ENCODE data around the gene SH3PXD2A. TPM values are rescaled to one million over a fixed set of nuclear protein-coding genes. Genes with fewer than 3 reads are reported as not detected.
A peak's percentile ranks its signal among the peaks of the same experiment; 100 is the strongest.
"Not testable (repeated sequence)": the region's sequence is repeated elsewhere in the genome, so short reads cannot be mapped to it uniquely, and the experiment has no call there.

Gene SH3PXD2A
- total RNA-seq, 1 donor from 2014 or later = 8.2 TPM

DNA sequence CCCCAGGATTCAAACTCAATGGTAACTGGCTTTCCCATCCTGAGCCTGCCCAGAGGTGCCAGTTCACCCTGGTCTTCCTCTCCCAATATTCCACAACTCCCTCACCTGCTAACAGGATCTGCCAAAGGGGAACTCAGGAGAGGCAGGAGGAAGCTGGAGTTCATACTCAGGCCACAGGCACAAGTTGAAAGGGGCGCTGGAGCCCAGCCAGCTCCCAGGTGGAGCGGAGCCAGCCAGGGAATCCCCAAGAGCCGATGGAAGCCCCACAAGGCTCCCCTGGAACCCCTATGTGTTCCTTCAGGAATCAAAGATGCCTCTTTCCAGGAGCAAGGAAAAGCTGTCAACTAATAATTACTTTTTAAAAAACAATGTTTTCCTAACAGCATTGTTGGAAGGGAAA, 63.5 kb downstream of the SH3PXD2A start:
- no peak for DNase-seq (ENCODE audit: low read depth)

DNA sequence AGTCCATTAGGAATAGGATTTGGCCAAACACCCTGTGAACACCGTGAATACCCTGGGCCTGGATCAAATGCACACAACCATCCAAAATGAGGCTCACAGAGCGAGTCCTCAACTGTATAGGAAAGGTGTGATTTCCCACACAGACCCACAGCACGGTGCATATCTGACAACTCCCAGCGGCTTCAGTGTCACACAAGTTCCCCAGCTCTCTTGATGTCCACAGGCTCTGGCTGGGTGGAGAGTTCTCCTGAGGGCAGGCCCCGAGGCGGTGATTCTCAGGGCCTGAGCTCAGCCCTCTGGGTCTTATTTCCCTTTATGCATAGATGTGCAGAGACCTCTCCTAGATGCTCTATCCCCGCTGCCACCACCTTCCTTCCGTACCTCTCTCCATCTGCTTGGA, 64.1 kb downstream of the SH3PXD2A start:
- DNase-seq (ENCODE audit: low read depth) = no peak

- no peak for DNase-seq (ENCODE audit: low read depth)
These were observed 64.8 kb downstream of the SH3PXD2A start for GRCh38 chr10:103790580-103790979.

- DNase-seq (ENCODE audit: low read depth) = peak; percentile 47
These were observed 65.6 kb downstream of the SH3PXD2A start for GRCh38 chr10:103789771-103790201.

- DNase-seq (ENCODE audit: low read depth) = no peak
These were observed 66.2 kb downstream of the SH3PXD2A start for GRCh38 chr10:103789161-103789560.

DNA sequence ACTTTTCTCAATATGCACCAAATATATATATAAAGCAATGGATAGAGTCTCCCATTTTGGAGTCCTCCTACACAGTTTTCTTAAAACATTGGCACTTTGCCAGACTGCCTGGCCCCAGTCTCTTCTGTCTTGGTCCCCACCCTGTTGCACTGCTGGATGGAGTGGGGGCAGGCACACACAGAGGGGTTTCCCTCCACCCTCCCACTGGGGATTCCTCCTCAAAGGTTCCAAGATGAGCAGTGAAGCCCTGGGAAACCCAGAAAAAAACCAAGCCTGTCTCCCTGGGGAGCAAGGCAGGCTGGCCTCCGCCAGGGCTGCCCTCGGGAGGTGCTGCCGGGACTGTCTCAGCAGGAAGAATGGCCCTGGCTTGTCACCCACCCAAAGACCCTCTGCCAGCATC, 68.0 kb downstream of the SH3PXD2A start:
- DNase-seq (ENCODE audit: low read depth) = no peak

- DNase-seq (ENCODE audit: low read depth) = no peak
These were observed 69.4 kb downstream of the SH3PXD2A start for GRCh38 chr10:103786020-103786419.

DNA sequence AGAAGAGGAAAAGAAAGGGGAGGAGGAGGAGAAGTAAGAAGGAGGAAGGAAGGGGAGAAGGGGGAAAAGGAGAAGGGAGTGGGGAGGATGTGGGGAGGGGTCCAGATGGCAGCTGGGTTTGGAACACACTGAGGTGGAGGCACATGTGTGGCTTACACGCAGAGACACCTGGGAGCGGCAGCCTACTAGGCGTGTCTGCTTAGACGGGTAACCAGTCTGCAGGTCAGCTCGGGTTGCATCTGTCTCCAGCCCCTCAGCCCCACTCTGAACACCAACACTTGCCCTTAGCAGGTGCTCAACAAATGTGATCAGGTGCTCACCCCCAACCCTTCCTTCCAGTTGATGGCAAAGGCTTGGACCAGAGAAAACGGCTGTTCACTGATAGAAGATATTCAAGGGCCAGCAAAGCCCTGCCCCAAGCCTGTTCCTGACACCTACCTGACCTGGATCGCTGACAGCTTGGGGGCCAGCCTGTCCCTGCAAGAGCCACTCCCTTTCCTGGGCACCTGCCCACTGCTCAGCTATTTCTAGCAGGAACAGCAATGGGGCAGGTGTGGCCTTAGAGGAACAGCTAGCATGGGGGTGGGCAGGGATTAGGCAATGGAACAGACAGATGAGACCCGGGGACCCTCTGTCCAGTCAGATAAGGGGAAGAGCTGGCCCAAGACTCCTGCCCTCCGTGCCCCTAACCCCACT, 70.5 kb downstream of the SH3PXD2A start:
- DNase-seq (ENCODE audit: low read depth) = no peak

- DNase-seq (ENCODE audit: low read depth) = no peak
These were observed 71.3 kb downstream of the SH3PXD2A start for GRCh38 chr10:103784089-103784488.

- no peak for DNase-seq (ENCODE audit: low read depth)
These were observed 71.7 kb downstream of the SH3PXD2A start for GRCh38 chr10:103783681-103784080.

GRCh38 chr10:103781329-103782061, 73.9 kb downstream of the SH3PXD2A start:
- DNase-seq (ENCODE audit: low read depth) = peak; percentile 99

DNA sequence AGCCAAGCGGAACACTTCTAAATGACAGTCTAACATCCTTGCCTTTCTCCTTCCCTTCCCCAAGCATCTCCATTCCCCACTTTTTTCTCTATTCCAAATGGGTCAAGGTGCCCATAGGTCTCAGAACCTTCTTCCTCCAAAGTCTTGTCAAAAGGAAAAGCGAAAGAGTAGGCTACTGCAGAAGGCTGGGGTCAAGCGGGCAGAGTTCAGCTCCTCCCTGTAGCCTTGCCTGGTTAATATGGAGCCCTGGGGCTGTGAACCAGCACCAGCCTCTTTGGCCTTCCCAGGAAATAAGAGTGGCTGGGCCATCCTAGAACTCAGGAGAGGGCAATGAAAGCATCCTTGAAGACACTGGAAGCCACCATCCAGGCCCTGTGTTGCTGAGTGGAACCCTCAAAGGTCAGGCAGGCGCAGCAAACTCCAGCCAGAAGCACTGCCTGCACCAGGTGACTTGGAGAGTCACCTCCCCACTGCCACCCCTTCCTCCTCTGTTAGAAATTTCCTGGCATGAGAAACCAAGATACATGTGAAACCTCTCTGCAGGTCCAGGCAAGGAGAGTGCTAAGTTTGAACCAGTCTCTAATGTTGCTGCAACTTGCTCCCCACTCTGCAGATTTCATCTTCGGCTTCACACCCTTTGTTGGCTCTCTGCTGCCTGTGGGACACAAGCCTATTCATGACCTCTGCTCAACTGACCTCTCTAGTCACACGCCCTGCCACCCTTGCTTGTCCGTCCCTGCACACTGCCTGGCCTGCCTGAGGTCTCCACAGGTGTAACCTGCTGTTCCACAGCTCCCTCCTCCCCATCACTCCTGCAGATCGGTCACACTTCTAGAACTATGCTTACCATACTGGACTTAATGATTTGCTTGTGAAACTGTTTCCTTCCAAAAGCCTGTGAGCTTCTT, 74.9 kb downstream of the SH3PXD2A start:
- no peak for DNase-seq (ENCODE audit: low read depth)

DNA sequence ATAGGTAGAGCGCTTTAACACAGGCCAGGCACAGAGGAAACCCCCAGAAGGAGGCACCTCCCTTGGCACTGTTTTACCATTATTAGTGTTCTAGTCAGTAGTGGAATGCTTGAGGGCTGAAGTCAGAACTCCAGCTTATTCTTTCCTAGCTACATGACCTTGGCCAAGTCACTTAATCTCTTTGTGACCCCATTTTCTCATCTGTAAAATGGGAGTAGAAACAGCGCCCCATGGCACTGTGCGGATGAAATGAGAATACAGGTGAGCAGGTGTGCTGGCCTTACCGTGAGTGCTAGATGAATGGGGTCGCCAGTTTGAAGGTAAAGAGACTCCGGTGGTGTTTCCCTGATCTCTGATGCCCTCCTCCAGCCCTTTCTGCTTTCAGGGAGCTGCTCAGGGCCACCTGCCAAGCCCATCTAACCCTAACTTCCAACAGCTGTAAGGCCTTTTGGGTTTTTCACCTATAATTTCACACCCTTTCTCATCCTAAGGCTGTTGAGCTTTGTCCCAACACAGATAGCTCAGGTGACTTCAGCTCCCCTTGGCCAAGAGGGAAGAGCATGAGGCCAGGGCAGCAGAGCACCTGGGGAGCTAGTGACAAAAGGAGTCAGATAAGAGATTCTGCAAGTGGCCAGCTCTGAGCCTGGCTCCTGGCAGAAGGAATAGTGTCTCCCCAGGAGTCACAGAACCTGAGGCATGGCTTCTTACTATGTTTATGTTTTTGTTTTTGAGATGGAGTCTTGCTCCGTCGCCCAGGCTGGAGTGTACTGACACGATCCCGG, 76.8 kb downstream of the SH3PXD2A start:
- no peak for DNase-seq (ENCODE audit: low read depth)

DNA sequence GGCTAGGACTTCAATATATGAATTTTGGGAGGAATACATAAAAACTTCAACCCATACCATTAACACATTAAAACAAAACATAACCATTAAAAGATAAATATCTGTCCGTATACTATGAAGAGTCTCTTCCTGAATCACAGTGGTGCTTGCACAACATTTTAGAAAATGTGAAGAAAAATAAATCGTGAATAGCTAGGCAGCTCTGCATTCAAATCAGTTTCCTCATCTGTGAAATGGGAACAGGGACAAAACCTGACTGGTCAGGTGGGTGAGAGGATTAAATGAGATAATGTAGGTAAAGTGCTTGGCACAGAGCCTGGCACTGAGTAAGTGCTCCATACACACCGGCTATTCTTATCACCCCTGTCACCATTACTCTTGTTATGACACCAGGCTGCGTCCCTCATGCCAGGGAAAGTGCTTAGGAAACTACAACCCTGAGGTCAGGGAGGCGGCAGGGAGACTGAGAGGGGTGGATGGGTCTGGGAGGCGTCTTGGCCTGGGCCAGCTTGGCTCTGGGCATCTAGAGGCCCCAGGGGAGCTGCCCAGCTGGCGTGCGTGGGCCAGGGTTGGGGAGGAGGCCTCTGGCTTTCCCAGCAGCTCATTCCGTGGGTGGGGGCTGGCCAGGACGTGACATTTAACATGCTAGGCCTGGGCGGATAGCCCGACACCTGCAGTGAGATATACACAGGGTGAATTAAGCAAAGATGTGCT, 78.3 kb downstream of the SH3PXD2A start:
- DNase-seq (ENCODE audit: low read depth) = no peak

DNA sequence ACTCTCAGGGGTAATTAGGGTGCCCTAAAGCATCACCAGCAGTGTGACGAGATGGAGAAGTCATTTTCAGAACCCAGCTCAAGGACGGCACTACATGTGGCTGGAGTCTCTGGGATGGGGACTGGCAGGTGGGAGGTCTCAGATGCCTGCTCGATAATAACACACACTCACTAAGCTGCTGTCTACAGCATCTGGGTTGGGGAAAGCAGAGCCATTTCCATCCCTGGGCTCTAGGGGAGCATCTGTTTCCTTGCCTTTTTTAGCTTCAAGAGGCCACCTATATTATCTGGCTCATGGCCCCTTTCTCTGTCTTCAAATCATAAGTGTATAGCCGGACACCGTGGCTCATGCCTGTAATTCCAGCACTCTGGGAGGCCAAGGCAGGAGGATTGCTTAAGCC, 79.6 kb downstream of the SH3PXD2A start:
- DNase-seq (ENCODE audit: low read depth) = no peak

- DNase-seq (ENCODE audit: low read depth) = not testable (repeated sequence)
These were observed 82.5 kb downstream of the SH3PXD2A start for GRCh38 chr10:103772846-103773245.

DNA sequence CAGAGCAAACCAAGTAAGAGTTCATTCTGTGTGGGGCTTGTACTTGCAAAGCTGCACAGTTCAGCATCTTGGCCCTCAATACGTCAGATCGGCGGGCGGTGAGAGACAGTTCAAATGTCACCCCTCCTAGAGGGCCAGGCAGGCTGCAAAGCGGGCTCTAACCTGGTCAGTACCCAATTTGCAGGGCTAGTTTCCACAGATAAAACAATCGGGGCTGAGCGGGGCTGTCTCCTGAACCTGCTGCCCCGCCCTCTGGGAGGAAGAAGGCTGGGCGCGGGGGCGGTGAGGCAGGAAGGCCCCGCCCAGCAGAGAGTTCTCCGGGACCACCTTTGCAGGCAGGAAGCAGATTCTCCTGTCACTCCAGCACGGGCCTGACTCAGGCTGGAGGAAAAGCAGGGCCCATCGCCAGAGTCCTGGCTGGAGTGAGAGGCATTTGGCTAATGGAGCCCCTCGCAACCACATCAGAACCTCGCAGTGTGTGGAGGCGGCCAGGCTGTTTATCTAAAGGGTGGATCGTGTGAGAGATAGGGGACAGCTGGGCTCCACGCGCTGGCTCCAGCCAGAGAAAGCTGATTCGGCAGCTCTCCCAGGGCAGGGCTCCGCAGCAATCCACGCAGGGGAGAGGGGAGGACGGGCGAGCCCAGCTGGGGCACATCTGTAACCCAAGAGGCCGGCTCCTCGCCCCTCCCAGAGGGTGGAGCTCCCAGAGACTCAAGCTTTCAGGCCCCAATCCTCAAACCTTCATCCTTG, 83.1 kb downstream of the SH3PXD2A start:
- DNase-seq (ENCODE audit: low read depth) = peak; percentile 49

DNA sequence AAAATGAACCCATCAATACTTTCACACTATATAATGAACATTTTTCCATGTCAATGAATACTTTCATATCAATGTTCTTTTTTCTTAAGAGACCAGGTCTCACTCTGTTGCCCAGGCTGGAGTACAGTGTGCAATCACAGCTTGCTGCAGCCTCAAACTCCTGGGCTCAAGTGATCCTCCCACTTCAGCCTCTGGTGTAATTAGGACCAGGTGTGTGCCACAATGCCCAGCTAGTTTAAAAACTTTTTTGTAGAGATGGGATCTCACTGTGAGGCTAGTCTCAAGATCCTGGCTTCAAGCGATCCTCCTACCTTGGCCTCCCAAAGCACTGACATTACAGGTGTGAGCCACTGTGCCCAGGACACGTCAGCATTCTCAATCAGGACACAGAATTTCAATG, 85.2 kb downstream of the SH3PXD2A start:
- no peak for DNase-seq (ENCODE audit: low read depth)

DNA sequence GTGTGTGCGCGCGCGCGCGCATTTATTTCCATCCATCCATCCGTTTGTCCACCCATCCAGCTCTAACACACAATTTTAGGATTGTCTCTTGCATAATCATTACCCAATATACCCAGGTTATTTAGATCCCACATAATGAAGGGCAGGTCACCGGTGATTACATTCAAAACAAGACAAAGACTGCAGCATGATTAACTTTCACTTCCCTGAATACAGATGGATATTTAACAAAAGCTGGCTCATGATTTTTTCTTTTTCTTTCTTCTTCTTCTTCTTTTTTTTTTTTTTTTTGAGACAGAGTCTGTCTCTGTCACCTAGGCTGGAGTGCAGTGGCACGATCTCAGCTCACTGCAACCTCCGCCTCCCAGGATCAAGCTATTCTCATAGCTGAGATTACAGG, 86.2 kb downstream of the SH3PXD2A start:
- DNase-seq (ENCODE audit: low read depth) = no peak

DNA sequence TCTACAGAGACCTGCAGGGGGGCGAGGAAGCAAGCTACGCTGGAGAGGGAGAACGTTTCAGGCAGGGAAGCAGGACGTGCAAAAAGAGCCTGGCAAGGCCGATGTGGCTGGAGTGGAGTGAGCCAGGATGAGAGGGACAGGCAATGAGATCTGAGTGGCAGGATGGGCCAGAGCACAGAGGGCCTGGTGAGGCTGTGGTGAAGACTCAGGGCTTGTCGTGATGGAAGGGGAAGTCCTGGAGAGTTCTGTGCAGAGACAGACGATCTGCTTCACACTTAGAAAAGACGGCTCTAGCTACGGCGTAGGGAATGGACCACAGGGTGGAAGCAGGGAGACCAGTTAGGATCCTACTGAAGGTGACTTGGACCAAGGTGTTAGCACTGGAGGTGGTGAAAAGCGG, 87.0 kb downstream of the SH3PXD2A start:
- DNase-seq (ENCODE audit: low read depth) = no peak

Measured in renal cortical epithelial cell (primary cell).